ENCODE measurements around the gene MTCL1.

The MTCL1 gene

DNA sequence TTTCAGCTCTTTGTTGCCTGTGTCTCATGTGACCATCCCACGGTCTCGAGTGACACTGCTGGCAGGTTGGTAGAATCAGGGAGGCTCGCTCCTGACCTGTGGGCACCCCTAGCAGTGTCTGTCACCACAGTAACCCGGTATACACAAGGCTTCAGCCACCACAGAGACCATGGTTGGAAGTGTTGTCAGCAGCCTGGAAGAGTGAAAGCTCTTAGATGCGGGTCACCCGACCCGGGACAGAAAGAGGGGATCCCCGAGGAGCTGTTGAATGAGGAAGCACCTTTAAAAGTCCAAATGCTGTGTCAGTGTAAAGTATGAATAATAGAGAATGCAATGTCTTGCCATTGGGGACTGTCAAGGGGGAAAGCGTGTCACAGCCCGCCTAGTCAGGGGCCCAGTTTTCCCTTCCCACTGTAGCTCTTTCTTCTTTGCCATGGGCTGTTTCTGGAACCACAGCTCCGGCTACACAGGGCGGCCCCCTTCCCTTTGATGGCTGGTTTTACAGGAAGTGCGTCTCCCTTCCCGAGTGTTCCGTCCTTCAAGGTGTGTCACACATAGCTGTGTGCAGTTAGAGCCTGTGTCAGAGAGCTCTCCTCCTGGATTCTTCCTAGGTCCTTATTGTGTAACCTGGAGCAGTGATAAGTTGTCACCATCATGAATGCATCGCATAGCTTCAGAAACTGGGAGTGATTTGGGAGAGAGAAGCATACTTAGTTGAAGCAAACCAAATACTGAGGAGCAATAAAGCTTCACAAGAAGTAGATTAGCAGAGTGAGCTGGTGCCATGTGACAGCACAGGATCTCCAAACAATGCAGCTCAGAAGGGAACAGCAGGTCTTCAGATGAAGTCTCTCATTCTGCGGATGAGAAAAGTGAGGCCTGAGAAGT lies 81.4 kb downstream of the MTCL1 start:
- no peaks in the 10 kb centered on the region for H3K79me2 ChIP-seq (ENCODE audit: insufficient read depth, low read length)
- no peaks in the 10 kb centered on the region for H3K9me2 ChIP-seq (ENCODE audit: low read depth, low read length)
- H4K20me1 ChIP-seq (ENCODE audit: insufficient read depth, low read length): no peaks in the 10 kb centered on the region
- H3F3A ChIP-seq (ENCODE audit: insufficient read depth, low read length): no peaks in the 10 kb centered on the region
- H3K27me3 ChIP-seq (ENCODE audit: insufficient read depth, low read length): no peaks in the 10 kb centered on the region
- H3K9me3 ChIP-seq (ENCODE audit: low read length): no peaks in the 10 kb centered on the region
- H3K27ac ChIP-seq (ENCODE audit: low read depth, low read length, poor library complexity, severe bottlenecking): no peak overlapping the region
- H3K9ac ChIP-seq (ENCODE audit: low read length): no peak overlapping the region
- H3K4me1 ChIP-seq (ENCODE audit: insufficient read depth, low read length, severe bottlenecking): no peaks in the 10 kb centered on the region
- H3K4me3 ChIP-seq (ENCODE audit: low read depth, low read length, poor library complexity, severe bottlenecking): no peak overlapping the region
- no peak overlapping the region for H2AFZ ChIP-seq (ENCODE audit: low read length)
- no peak overlapping the region for H3K4me2 ChIP-seq (ENCODE audit: low read length)
- H3K36me3 ChIP-seq (ENCODE audit: insufficient read depth, low read length): peaks cover 81% of the 10 kb centered on the region
- TF ChIP-seq, protein P1, sequence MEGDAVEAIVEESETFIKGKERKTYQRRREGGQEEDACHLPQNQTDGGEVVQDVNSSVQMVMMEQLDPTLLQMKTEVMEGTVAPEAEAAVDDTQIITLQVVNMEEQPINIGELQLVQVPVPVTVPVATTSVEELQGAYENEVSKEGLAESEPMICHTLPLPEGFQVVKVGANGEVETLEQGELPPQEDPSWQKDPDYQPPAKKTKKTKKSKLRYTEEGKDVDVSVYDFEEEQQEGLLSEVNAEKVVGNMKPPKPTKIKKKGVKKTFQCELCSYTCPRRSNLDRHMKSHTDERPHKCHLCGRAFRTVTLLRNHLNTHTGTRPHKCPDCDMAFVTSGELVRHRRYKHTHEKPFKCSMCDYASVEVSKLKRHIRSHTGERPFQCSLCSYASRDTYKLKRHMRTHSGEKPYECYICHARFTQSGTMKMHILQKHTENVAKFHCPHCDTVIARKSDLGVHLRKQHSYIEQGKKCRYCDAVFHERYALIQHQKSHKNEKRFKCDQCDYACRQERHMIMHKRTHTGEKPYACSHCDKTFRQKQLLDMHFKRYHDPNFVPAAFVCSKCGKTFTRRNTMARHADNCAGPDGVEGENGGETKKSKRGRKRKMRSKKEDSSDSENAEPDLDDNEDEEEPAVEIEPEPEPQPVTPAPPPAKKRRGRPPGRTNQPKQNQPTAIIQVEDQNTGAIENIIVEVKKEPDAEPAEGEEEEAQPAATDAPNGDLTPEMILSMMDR (IDR thresholded peaks at IDR 0.05; ENCODE audit: low read length): no peak
- no peak for TF ChIP-seq EZH2 (IDR thresholded peaks at IDR 0.05; ENCODE audit: borderline replicate concordance, low read length)

DNA sequence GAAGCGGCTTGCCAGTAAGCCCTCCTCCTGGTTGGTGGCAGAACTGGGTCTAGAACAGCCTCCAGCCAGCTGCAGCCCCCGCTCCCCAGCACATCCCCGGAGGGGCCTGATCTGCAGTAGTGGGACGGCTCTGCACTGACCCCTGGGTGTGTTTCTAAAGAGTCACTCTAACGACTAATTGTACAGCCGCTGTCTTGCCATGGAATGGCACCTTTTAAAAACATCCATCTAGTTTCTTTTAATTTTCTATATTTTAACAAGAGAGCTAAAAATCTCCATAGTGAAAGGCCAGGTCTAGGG lies 82.0 kb downstream of the MTCL1 start:
- no peak overlapping the region for H3K27ac ChIP-seq (ENCODE audit: low read depth, low read length, poor library complexity, severe bottlenecking)
- no peaks in the 10 kb centered on the region for H3K27me3 ChIP-seq (ENCODE audit: insufficient read depth, low read length)
- no peaks in the 10 kb centered on the region for H3K79me2 ChIP-seq (ENCODE audit: insufficient read depth, low read length)
- H4K20me1 ChIP-seq (ENCODE audit: insufficient read depth, low read length): no peaks in the 10 kb centered on the region
- H3K9me3 ChIP-seq (ENCODE audit: low read length): no peaks in the 10 kb centered on the region
- H3K4me1 ChIP-seq (ENCODE audit: insufficient read depth, low read length, severe bottlenecking): no peaks in the 10 kb centered on the region
- H3K9ac ChIP-seq (ENCODE audit: low read length): no peak overlapping the region
- no peak overlapping the region for H2AFZ ChIP-seq (ENCODE audit: low read length)
- no peak for TF ChIP-seq EZH2 (IDR thresholded peaks at IDR 0.05; ENCODE audit: borderline replicate concordance, low read length)
- TF ChIP-seq, protein P1 (IDR thresholded peaks at IDR 0.05; ENCODE audit: low read length): 0 out of 2 replicates have a peak, but pooled peaks have one; percentile 6
- H3K4me2 ChIP-seq (ENCODE audit: low read length): no peak overlapping the region
- no peaks in the 10 kb centered on the region for H3K9me2 ChIP-seq (ENCODE audit: low read depth, low read length)
- peaks cover 77% of the 10 kb centered on the region for H3K36me3 ChIP-seq (ENCODE audit: insufficient read depth, low read length)
- H3F3A ChIP-seq (ENCODE audit: insufficient read depth, low read length): no peaks in the 10 kb centered on the region
- H3K4me3 ChIP-seq (ENCODE audit: low read depth, low read length, poor library complexity, severe bottlenecking): no peak overlapping the region

DNA sequence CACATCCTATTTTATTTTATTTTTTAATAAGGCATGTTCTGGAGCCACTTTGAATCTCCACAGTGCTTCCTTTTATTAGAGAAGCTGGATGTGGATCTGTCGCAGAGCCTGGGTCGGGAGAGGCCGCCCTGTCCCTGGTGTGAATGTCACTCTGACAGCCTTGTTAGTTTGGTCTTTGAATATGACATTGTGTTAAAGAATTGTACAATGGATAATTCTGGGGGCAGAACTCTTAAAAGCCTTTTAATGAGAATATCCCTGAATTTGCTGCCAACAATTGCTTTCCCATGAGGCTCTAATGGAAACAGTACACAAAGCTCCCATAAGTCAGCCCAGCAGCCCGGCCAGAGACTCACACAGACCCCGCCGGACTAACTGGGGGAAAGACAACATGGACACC lies 82.4 kb downstream of the MTCL1 start:
- no peak overlapping the region for H3K4me3 ChIP-seq (ENCODE audit: low read depth, low read length, poor library complexity, severe bottlenecking)
- no peaks in the 10 kb centered on the region for H4K20me1 ChIP-seq (ENCODE audit: insufficient read depth, low read length)
- H3K27ac ChIP-seq (ENCODE audit: low read depth, low read length, poor library complexity, severe bottlenecking): no peak overlapping the region
- H3K9me2 ChIP-seq (ENCODE audit: low read depth, low read length): no peaks in the 10 kb centered on the region
- no peak overlapping the region for H2AFZ ChIP-seq (ENCODE audit: low read length)
- peaks cover 77% of the 10 kb centered on the region for H3K36me3 ChIP-seq (ENCODE audit: insufficient read depth, low read length)
- no peak overlapping the region for H3K4me2 ChIP-seq (ENCODE audit: low read length)
- H3F3A ChIP-seq (ENCODE audit: insufficient read depth, low read length): no peaks in the 10 kb centered on the region
- no peak for TF ChIP-seq EZH2 (IDR thresholded peaks at IDR 0.05; ENCODE audit: borderline replicate concordance, low read length)
- TF ChIP-seq, protein P1 (IDR thresholded peaks at IDR 0.05; ENCODE audit: low read length): no peak
- no peaks in the 10 kb centered on the region for H3K27me3 ChIP-seq (ENCODE audit: insufficient read depth, low read length)
- no peaks in the 10 kb centered on the region for H3K9me3 ChIP-seq (ENCODE audit: low read length)
- H3K79me2 ChIP-seq (ENCODE audit: insufficient read depth, low read length): no peaks in the 10 kb centered on the region
- H3K4me1 ChIP-seq (ENCODE audit: insufficient read depth, low read length, severe bottlenecking): no peaks in the 10 kb centered on the region
- H3K9ac ChIP-seq (ENCODE audit: low read length): no peak overlapping the region
